Measurements from ENCODE around the gene MLKL. TPM values are rescaled to one million over a fixed set of nuclear protein-coding genes. Genes with fewer than 3 reads are reported as not detected.
A peak's percentile ranks its signal among the peaks of the same experiment; 100 is the strongest.

MLKL gene
- total and polyA plus RNA-seq, 2 experiments from 2014 or later, result 0.18 TPM; not detected in 1

DNA sequence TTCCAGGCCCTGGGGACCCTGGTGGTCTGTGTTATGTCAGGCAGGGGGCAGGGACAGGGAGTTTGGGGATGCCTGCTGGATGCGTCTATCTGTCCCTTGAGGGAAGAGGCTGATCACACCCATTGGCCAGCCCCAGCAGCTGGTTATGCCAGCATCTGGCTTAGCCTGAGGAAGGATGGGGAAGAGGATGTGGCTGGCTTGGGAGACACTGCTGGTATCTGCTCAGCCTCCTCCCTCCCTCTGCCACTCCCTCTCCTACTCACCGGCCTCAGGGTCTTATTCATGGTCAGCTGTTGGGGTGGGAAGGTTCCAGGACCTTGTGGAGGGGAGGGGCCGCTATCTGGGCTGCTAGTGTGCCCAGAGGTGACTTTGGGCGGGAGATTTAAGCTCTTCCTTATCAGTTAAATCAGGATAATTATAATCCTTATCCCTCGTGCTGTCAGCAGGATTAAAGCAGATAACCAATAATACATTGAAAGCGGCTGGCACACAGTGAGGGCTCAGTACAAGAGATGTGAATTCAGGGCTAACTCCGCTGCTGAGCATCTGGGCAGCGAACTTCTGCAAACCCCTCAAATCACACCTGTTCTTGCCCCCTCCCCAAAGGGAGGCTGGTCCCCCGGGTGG is 36.0 kb upstream of the MLKL start:
- H3K36me3 ChIP-seq, result no peaks in the 10 kb centered on the region
- no peak for TF ChIP-seq CTCF (IDR thresholded peaks at IDR 0.05; ENCODE audit: low read depth, low read length)
- H3K27me3 ChIP-seq, result no peaks in the 10 kb centered on the region
- no peak overlapping the region for H3K4me3 ChIP-seq
- H3K27ac ChIP-seq, result no peak overlapping the region
- H3K4me1 ChIP-seq (ENCODE audit: low read depth), result peaks cover 5% of the 10 kb centered on the region
- no peaks in the 10 kb centered on the region for H3K9me3 ChIP-seq (ENCODE audit: low read depth)
- DNase-seq (ENCODE audit: low read depth in 1 of 2, low spot score in 1 of 2), result no peak

DNA sequence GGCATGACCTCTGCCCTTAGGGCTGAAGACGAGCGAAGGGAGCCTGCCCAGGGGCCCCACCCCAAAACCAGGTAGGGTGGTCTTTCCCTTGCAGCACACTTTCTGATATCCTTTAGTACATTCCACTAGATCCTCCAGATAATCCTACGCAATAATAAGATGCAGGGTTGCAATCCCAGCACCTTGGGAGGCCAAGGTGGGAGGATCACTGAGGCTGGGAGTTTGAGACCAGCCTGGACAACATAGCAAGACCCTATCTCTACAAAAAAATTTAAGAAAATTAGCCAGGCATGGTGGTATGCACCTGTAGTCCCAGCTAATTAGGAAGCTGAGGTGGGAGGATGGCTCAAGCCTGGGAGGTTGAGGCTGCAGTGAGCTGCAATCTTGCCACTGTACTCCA is 34.9 kb upstream of the MLKL start:
- no peaks in the 10 kb centered on the region for H3K36me3 ChIP-seq

GRCh38 chr16:74735162-74735452 is 34.4 kb upstream of the MLKL start:
- no peaks in the 10 kb centered on the region for H3K27me3 ChIP-seq
- peaks cover 5% of the 10 kb centered on the region for H3K4me1 ChIP-seq (ENCODE audit: low read depth)
- no peak for TF ChIP-seq CTCF (IDR thresholded peaks at IDR 0.05; ENCODE audit: low read depth, low read length)
- H3K9me3 ChIP-seq (ENCODE audit: low read depth), result no peaks in the 10 kb centered on the region
- H3K4me3 ChIP-seq, result no peak overlapping the region
- DNase-seq (ENCODE audit: low read depth in 1 of 2, low spot score in 1 of 2), result no peak
- H3K36me3 ChIP-seq, result no peaks in the 10 kb centered on the region
- no peak overlapping the region for H3K27ac ChIP-seq

More for the DNA sequence above, 34.9 kb upstream of the MLKL start:
- H3K27me3 ChIP-seq, result no peaks in the 10 kb centered on the region
- H3K4me3 ChIP-seq, result no peak overlapping the region
- H3K4me1 ChIP-seq (ENCODE audit: low read depth), result peaks cover 5% of the 10 kb centered on the region
- no peaks in the 10 kb centered on the region for H3K9me3 ChIP-seq (ENCODE audit: low read depth)
- no peak for TF ChIP-seq CTCF (IDR thresholded peaks at IDR 0.05; ENCODE audit: low read depth, low read length)
- H3K27ac ChIP-seq, result no peak overlapping the region
- DNase-seq (ENCODE audit: low read depth in 1 of 2, low spot score in 1 of 2), result no peak

DNA sequence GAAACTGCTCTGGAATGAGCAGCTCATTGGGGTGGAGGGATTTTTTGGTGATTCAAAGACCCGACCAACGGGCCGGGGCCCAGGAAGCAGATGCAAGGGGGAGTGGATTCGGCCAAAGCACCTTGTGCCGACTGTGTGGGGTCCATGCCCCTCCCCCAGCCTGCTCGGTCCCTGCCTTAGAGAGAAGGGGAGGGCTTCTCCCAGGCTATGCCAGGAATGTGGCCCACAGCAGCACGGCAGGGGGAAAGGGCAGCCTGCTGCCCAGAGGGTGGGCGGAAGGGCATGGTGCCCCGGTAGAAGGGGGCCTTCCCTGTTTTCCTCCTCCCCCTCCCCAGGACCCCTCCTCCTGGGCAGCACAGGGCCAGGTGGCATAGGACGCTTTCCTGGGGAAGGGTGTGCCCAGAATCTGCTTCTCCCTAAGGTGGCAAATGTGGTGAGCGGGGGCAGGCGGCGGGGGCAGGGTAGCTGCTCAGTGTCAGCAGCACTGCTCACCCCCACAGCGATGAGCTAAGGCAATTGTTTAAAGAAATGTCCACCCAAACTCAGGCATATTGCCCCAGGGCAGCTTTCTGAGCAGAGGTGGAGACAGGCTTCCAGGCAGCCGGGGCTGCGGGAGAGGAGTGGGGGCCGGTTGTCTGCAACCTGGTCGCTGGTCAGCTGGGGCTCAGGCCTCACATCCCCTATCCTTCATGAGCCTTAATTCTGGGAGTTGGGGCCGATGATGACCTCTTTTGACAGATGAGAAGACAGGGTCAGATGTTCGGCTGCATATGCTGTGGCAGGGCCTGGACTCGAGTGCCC is 33.9 kb upstream of the MLKL start:
- Histone ChIP-seq H3K27ac (no peak overlapping the region), H3K27me3 (no peaks in the 10 kb centered on the region), H3K4me3 (no peak overlapping the region)

GRCh38 chr16:74732707-74733350 is 32.2 kb upstream of the MLKL start:
- H3K27ac ChIP-seq, result no peak overlapping the region
- no peak overlapping the region for H3K4me3 ChIP-seq
- no peak for DNase-seq (ENCODE audit: low read depth in 1 of 2, low spot score in 1 of 2)
- H3K36me3 ChIP-seq, result no peaks in the 10 kb centered on the region
- TF ChIP-seq CTCF (IDR thresholded peaks at IDR 0.05; ENCODE audit: low read depth, low read length), result no peak
- H3K27me3 ChIP-seq, result no peaks in the 10 kb centered on the region
- H3K9me3 ChIP-seq (ENCODE audit: low read depth), result no peaks in the 10 kb centered on the region
- peaks cover 5% of the 10 kb centered on the region for H3K4me1 ChIP-seq (ENCODE audit: low read depth)

More for the DNA sequence above, 33.9 kb upstream of the MLKL start:
- peaks cover 5% of the 10 kb centered on the region for H3K4me1 ChIP-seq (ENCODE audit: low read depth)
- peak in 1 of 2 donors; percentile 41 for DNase-seq (ENCODE audit: low read depth in 1 of 2, low spot score in 1 of 2)
- TF ChIP-seq CTCF (IDR thresholded peaks at IDR 0.05; ENCODE audit: low read depth, low read length), result no peak
- H3K36me3 ChIP-seq, result no peaks in the 10 kb centered on the region
- H3K9me3 ChIP-seq (ENCODE audit: low read depth), result no peaks in the 10 kb centered on the region
